Bronchial epithelial cell (primary cell): ENCODE measurements around the gene CLDN5. TPM values are rescaled to one million over a fixed set of nuclear protein-coding genes. Genes with fewer than 3 reads are reported as not detected.

Experiments used
- DNase-seq: peaks from one replicate; pipeline ENCODE4 v3.0.0-alpha.2; 2010; ENCODE audit warnings: low read depth
- FAIRE-seq: peaks from 2 replicates; lab custom pipeline; 2011; peaks lifted over from hg19 to GRCh38; lab: Jason Lieb, UNC
- H3K27me3 ChIP-seq: 2 replicates; pipeline ENCODE4 v1.5.1; 2011; ENCODE audit warnings: low read length; ENCODE audit not compliant: control insufficient read depth, insufficient read depth
- H3K36me3 ChIP-seq: 2 replicates; pipeline ENCODE4 v1.5.1; 2011; ENCODE audit warnings: low read length; ENCODE audit not compliant: control insufficient read depth, insufficient read depth
- H3K4me3 ChIP-seq: 2 replicates; pipeline ENCODE4 v1.5.1; 2011; ENCODE audit warnings: mild to moderate bottlenecking, low read depth, low read length, control low read depth
- CTCF ChIP-seq: IDR thresholded peaks from 2 replicates; pipeline ENCODE4 v1.5.1; 2011; ENCODE audit warnings: mild to moderate bottlenecking, moderate library complexity, low read length, control low read depth, inconsistent platforms; ENCODE audit not compliant: insufficient read depth, severe bottlenecking
- total RNA-seq: library from RNA; depleted of rRNA; stranded (reverse); fragments of >200 nt; gene quantifications from 2 replicates; pipeline ENCODE4 v1.2.1, GENCODE V29; 2014

Gene CLDN5
- total RNA-seq, 1 donor from 2014 or later = 2.4 TPM

- no peaks in the 10 kb centered on the region for H3K36me3 ChIP-seq
- peak overlapping the region; percentile 73 for H3K4me3 ChIP-seq
- H3K27me3 ChIP-seq = no peaks in the 10 kb centered on the region
- TF ChIP-seq CTCF = no peak
- FAIRE-seq (no peak), DNase-seq (no peak)
These were observed 44.0 kb downstream of the CLDN5 start for GRCh38 chr22:19480173-19480568.

DNA sequence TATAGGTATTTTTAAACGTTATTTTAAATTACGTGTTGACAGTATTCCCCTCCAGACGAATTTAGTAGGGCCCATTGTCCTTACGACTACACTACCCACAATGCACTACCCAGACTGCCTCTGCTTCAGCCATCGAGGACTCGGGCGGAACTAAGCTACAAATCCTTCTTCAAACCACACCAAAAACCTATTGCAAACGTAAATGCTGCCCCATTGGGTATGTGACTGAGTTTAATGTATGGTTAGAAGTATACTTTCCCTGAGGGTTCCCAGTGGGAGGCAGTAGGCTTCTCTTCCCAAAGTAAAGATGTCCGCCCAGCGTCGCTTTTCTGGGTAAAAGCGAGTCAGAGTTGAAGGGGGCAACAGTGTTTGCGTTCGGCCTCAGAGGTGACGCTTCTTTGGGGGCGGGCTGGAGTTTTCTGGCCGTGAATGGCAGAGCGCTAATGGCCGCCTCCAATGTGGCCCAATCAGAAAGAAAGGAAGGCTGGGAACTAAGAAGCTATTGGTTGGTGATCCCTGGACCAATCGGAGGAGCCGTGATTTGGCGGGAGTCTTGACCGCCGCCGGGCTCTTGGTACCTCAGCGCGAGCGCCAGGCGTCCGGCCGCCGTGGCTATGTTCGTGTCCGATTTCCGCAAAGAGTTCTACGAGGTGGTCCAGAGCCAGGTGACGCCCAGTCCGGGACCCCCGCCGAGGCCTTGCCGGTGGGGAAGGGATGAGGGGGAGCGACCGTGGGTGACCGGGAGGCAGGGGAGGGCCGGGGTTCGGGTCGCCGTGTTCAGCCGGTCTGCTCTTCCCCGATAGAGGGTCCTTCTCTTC is 44.6 kb downstream of the CLDN5 start, which contains the start of gene CDC45:
CDC45 (plus strand) TSS at position 566 of the 818 bp plus-strand sequence; CDS start at position 615, 49 bp downstream.
- no peak for TF ChIP-seq CTCF
- Histone ChIP-seq H3K27me3 (no peaks in the 10 kb centered on the region), H3K4me3 (peak within 1 kb of the TSS; percentile 73), H3K36me3 (peaks cover 2% of the 10 kb centered on the region)
- DNase-seq (peak; percentile 97), FAIRE-seq (peak; percentile 47)

- TF ChIP-seq CTCF = no peak
- H3K4me3 ChIP-seq = peak within 1 kb of the TSS; percentile 73
- H3K36me3 ChIP-seq = peaks cover 5% of the 10 kb centered on the region
- FAIRE-seq (no peak), DNase-seq (no peak)
- no peaks in the 10 kb centered on the region for H3K27me3 ChIP-seq
These were observed 45.3 kb downstream of the CLDN5 start, which contains the start of gene UFD1 for GRCh38 chr22:19478901-19479354. Gene UFD1, minus strand, starts transcription at chr22:19479193. Its CDS starts 108 bp downstream, at chr22:19479085.

GRCh38 chr22:19478045-19478900 is 45.9 kb downstream of the CLDN5 start:
- no peak for TF ChIP-seq CTCF
- Histone ChIP-seq H3K36me3 (peaks cover 7% of the 10 kb centered on the region), H3K27me3 (no peaks in the 10 kb centered on the region), H3K4me3 (peak overlapping the region; percentile 73)
- DNase-seq (no peak), FAIRE-seq (no peak)

DNA sequence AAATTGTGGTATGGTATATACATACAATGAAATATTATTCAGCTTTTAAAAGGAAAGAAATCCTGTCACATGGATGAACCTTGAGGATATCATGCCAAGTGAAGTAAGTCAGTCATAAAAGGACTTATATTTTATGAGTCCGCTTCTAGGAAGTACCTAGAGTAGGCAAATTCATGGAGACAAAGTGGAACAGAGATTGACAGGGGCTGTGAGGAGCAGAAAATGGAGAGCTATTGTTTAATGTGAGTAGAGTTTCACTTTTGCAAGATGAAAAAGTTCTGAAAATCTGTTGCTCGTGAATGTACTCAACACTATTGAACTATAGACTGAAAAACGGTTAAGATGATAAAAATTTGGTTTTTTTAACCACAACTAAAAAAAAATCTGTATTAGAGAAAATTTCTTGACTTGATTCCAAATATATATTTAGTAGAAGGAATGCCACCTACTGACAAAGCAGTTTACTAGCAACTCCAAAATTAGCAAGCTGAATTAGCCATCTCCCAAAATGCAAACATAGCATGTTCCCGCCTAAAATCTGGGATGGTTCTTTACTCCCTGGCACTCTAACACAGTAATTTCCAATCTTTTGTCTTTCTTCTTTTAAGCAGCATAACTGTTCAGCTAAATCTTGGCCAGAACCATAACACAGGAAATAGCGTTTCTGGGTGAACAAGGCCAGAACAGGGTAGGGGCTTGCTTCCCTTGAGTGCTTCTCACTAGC is 46.7 kb downstream of the CLDN5 start:
- no peak for DNase-seq
- Histone ChIP-seq H3K4me3 (peak overlapping the region; percentile 73), H3K36me3 (peaks cover 13% of the 10 kb centered on the region), H3K27me3 (no peaks in the 10 kb centered on the region)
- no peak for TF ChIP-seq CTCF
- FAIRE-seq = no peak
